HL-60/S4 treated with retinoic acid at 250 ng/mL for 4 days and 3 days (cell line): Measurements from ENCODE around the gene TCN2.
"Not testable (repeated sequence)": the region's sequence is repeated elsewhere in the genome, so short reads cannot be mapped to it uniquely, and the experiment has no call there.

Experiments
- in situ Hi-C: fragments of 300-500 bp; cut with MboI; formaldehyde crosslinking; loops from 2 replicates; pipeline ENCODE4 v1.7.0; 2022; ENCODE audit warnings: low sequenced_read_pairs

TCN2 gene

GRCh38 chr22:30575859-30576258 is 31.1 kb upstream of the TCN2 start:
- in situ Hi-C loops: no loop called here

GRCh38 chr22:30578481-30578880 is 28.5 kb upstream of the TCN2 start:
- in situ Hi-C loops: no loop called here

GRCh38 chr22:30580896-30581295 is 26.1 kb upstream of the TCN2 start:
- in situ Hi-C loops: no loop called here

- in situ Hi-C loops: no loop called here
Measured at GRCh38 chr22:30582051-30582450, 24.9 kb upstream of the TCN2 start.

GRCh38 chr22:30582788-30583545 is 24.0 kb upstream of the TCN2 start:
- in situ Hi-C loops: no loop called here

GRCh38 chr22:30584441-30584840 is 22.5 kb upstream of the TCN2 start:
- in situ Hi-C loops: no loop called here

GRCh38 chr22:30586414-30586813 is 20.6 kb upstream of the TCN2 start:
- in situ Hi-C loops: no loop called here

GRCh38 chr22:30591191-30591587 is 15.8 kb upstream of the TCN2 start:
- in situ Hi-C loops: no loop called here

GRCh38 chr22:30591588-30592359 is 15.2 kb upstream of the TCN2 start, which contains the start of gene PES1:
Gene PES1 (minus strand): TSS chr22:30591910. CDS start chr22:30591833, 77 bp downstream.
- in situ Hi-C loops: no loop called here

- in situ Hi-C loops: not testable (repeated sequence)
Measured at GRCh38 chr22:30592360-30592713, 14.6 kb upstream of the TCN2 start.

GRCh38 chr22:30596199-30596598 is 10.8 kb upstream of the TCN2 start:
- in situ Hi-C loops: no loop called here

GRCh38 chr22:30596886-30597285 is 10.1 kb upstream of the TCN2 start:
- in situ Hi-C loops: no loop called here

GRCh38 chr22:30598986-30599385 is 8.0 kb upstream of the TCN2 start:
- in situ Hi-C loops: no loop called here

- in situ Hi-C loops: loop anchor here (10.0 kb wide), 1 partner anchor 54 kb away; no protein-coding TSS in a partner anchor
Measured at GRCh38 chr22:30600921-30601320, 6.1 kb upstream of the TCN2 start.

GRCh38 chr22:30601464-30601863 is 5.5 kb upstream of the TCN2 start:
- in situ Hi-C loops: loop anchor here (10.0 kb wide), 1 partner anchor 53 kb away; no protein-coding TSS in a partner anchor

- in situ Hi-C loops: loop anchor here (10.0 kb wide), 1 partner anchor 53 kb away; no protein-coding TSS in a partner anchor
Measured at GRCh38 chr22:30602049-30602448, 4.9 kb upstream of the TCN2 start.

GRCh38 chr22:30603801-30604200 is 3.2 kb upstream of the TCN2 start:
- in situ Hi-C loops: loop anchor here (10.0 kb wide), 1 partner anchor 51 kb away; no protein-coding TSS in a partner anchor

GRCh38 chr22:30604723-30605122 is 2.3 kb upstream of the TCN2 start:
- in situ Hi-C loops: loop anchor here (10.0 kb wide), 1 partner anchor 50 kb away; no protein-coding TSS in a partner anchor

- in situ Hi-C loops: loop anchor here (10.0 kb wide), 1 partner anchor 49 kb away; no protein-coding TSS in a partner anchor
Measured at GRCh38 chr22:30605449-30606110, 1.4 kb upstream of the TCN2 start.

- in situ Hi-C loops: loop anchor here (10.0 kb wide), 1 partner anchor 47 kb away; no protein-coding TSS in a partner anchor
Measured at GRCh38 chr22:30607300-30607930, 441 bp downstream of the TCN2 start.

- in situ Hi-C loops: loop anchor here (10.0 kb wide), 1 partner anchor 47 kb away; no protein-coding TSS in a partner anchor
Measured at GRCh38 chr22:30607939-30608338, 965 bp downstream of the TCN2 start.
